GM18858 (cell line): ENCODE data around the gene NEU1.
"Not testable (repeated sequence)": the region's sequence is repeated elsewhere in the genome, so short reads cannot be mapped to it uniquely, and the experiment has no call there.

Experiments used
- ATAC-seq: cut with Tn5 transposase; IDR thresholded peaks from one replicate; pipeline ENCODE4 v1.9.1; 2021; ENCODE audit not compliant: unreplicated experiment

The NEU1 gene

DNA sequence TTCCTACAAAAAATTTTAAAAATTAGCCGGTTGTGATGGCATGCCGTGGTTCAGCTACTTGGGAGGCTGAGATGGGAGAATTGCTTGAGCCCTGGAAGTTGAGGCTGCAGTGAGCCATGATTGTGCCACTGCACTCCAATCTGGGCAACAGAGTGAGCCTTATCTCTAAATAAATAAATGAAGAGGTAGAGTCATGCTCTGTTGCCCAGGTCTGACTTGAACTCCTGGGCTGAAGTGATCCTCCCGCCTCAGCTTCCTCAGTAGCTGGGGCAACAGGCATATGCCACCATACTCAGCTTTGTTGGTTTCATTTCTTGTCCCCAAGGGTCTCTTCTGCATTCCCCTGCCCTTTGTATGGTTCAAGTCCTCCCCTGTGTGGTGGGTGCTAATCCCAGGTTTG, 18.1 kb downstream of the NEU1 start:
- ATAC-seq, result no peak

GRCh38 chr6:31842053-31842452, 20.6 kb downstream of the NEU1 start:
- ATAC-seq, result no peak

GRCh38 chr6:31839779-31840126, 22.9 kb downstream of the NEU1 start:
- not testable (repeated sequence) for ATAC-seq

GRCh38 chr6:31838968-31839367, 23.7 kb downstream of the NEU1 start:
- no peak for ATAC-seq

DNA sequence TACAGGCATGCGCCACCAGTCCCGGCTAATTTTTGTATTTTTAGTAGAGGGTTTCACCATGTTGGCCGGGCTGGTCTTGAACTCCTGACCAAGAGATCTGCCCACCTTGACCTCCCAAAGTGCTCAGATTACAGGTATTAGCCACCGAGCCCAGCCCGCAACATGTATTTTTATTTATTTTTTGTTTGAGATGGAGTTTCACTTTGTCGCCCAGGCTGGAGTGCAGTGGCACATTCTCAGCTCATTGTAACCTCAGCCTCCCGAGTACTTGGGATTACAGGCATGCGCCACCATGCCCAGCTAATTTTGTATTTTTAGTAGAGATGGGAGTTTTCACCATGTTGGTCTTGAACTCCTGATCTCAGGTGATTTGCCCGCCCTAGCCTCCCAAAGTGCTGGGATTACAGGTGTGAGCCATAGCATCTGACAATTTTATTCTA, 24.5 kb downstream of the NEU1 start:
- not testable (repeated sequence) for ATAC-seq

GRCh38 chr6:31837369-31838113, 25.1 kb downstream of the NEU1 start:
- no peak for ATAC-seq

DNA sequence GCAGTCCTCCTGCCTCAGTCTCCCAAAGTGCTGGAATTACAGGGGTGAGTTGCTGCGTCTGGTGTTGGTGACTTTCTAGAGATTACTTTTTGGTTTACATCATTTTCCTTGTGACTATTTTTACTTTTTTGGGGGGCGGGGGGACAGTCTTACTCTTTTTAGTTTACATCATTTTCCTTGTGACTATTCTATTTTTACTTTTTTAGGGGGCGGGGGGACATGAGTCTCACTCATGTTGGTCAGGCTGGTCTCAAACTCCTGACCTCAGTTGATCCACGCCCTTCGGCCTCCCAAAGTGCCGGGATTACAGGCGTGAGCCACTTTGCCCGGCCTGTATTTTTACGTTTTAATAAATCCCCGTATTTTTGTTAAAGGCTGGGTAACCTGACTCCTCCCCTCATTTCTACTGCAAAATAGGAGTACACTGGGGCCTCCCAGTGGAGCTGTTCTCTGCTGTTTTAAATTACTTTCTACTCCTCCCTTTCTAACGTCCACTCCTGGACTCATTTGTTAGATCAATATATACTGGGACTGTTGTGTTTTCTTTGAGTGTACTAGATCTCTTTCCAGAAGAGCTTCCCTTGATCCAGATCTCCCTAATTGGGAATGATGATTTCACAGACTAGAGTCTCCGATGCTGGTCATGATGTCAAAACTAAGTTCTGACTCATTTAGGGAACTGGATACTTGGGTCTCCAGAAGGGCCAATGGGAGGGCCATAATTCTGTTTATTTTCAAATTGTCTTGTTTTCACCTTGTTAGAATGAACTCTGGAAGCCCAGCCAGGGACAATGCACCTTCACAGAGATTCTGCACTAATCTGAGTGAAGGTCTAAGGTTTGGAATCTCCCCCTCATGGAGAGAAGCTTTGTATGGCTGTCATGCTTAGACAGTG, 25.9 kb downstream of the NEU1 start:
- no peak for ATAC-seq

GRCh38 chr6:31836047-31836473, 26.6 kb downstream of the NEU1 start:
- no peak for ATAC-seq

GRCh38 chr6:31834367-31835250, 28.0 kb downstream of the NEU1 start:
- ATAC-seq, result no peak

DNA sequence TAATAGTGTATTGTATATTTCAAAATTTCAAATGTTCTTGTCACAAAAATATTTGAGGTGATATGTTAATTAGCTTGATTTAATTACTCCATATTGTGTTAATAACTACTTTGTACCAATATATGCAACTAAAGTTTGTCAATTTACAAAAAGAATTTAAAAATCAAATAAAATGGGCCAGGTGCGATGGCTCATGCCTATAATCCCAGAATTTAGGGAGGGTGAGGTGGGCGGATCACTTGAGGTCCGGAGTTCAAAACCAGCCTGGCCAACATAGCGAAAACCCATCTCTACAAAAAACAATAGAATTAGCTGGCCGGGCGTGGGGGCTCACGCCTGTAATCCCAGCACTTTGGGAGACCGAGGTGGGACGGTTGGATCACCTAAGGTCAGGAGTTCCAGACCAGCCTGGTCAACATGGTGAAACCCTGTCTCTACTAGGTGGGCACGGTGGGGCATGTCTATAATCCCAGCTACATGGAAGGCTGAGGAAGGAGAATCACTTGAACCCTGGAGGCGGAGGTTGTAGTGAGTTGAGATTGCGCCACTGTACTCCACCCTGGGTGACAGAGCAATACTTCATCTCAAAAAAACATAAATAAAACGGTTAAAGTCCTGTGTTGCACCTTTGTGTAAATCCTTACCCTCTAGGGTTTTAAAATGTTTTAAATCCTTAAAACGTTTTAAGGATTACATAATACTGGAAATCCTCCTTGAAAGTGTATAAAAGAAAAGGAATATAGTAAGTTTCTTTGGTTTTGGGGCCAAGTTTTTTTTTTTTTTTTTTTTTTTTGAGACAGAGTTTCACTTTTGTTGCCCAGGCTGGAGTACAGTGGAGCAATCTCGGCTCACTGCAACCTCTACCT, 31.0 kb downstream of the NEU1 start:
- ATAC-seq, result no peak

DNA sequence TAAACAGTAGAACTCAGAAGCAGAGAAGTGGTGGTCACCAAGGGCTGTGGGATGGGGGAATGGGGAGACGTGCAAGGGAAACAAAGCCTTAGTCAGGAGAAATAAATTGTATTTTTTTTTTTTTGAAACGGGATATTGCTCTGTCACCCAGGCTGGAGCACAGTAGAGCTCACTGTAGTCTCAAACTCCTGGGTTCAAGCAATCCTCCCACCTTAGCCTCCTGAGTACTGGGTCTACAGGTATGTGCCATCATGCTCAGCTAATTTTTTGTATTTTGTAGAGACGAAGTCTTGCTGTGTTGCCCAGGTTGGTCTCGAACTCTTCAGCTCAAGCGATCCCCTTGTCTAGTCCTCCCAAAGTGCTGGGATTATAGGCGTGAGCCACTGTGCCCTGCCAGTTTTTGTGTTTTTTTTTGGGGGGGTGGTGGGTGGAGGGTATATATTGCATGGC, 31.7 kb downstream of the NEU1 start:
- ATAC-seq, result no peak

GRCh38 chr6:31829633-31830283, 32.9 kb downstream of the NEU1 start:
- ATAC-seq, result no peak

DNA sequence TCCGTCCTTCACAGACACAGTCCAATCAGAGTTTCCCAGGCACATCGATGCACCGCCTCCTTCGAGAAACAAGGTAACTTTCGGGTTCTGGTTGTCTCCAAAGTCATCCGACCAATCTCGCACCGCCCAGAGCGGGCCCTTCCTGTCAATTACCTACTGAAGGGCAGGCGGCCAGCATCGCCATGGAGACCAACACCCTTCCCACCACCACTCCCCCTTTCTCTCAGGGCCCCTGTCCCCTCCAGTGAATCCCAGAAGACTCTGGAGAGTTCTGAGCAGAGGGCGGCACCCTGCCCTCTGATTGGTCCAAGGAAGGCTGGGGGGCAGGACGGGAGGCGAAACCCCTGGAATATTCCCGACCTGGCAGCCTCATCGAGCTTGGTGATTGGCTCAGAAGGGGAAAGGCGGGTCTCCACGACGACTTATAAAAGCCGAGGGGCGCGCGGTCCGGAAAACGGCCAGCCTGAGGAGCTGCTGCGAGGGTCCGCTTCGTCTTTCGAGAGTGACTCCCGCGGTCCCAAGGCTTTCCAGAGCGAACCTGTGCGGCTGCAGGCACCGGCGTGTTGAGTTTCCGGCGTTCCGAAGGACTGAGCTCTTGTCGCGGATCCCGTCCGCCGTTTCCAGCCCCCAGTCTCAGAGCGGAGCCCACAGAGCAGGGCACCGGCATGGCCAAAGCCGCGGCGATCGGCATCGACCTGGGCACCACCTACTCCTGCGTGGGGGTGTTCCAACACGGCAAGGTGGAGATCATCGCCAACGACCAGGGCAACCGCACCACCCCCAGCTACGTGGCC, 35.1 kb downstream of the NEU1 start, which contains the start of gene HSPA1B:
Gene HSPA1B, plus strand, starts transcription at position 453 of the 794 bp plus-strand sequence. Its CDS starts 213 bp downstream, at position 666.
- peak; percentile 44 for ATAC-seq

DNA sequence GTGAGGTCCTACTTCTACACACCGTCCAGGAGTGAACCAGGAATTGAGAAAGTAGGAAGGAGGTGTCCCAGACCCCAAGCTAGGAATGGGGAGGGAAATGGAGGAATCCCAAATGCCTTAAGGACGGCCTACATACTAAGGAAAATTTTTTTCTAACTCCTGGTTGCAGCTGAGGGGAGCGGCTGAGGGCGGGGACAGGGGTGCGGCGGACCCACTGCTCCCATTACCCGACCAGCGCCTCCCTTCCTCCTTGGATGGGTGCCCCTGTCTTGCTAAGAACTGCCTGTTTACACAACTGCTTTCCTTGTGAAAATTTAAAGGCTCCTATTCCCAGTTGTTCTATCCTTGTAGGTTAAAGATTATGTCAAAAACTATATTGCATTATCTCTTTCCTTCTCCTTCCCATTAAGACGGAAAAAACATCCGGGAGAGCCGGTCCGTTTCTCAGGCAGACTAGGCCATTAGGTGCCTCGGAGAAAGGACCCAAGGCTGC, 35.8 kb downstream of the NEU1 start:
- no peak for ATAC-seq

DNA sequence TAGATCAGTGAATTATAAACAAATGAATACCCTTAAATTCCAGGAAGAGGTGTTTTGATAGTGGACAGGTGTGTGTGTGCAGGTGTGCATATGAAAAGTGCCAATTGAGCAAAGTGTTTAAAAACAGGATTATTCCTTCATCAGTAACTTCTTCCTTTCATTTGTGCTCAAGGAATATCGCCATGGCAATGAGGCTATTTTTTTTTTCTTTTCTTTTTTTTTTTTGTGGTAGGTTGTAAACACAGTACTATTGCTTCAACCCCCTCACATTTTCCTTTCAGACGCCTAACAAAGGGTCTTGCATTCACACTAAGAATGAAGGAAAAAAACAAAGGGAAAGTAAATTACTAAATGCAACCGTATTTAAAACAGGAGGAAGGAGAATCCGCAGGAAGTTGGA, 37.1 kb downstream of the NEU1 start:
- no peak for ATAC-seq

DNA sequence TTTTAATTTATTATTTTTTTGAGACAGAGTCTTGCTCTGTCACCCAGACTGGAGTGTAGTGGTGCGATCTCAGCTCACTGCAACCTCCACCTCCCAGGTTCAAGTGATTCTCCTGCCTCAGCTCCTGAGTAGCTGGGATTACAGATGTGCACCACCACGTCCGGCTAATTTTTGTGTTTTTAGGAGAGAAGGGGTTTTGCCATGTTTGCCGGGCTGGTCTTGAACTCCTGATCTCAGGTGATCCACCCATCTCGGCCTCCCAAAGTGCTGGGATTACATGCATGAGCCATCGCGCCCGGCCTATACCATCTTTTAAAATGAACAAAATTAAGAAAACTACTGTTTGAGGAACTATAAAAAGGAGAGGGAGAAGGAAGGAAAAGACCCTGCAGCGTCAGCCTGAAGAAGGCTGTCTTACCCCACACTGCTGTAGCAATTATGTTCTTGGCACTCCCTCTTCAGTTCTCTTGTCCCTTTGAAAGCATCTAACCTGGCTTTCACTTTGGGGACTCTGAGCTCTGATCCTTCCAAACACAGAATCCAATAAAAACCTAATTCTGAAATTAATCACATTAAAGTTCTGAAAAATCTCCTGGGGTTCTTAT, 38.9 kb downstream of the NEU1 start:
- not testable (repeated sequence) for ATAC-seq

- no peak for ATAC-seq
These were observed 40.4 kb downstream of the NEU1 start for GRCh38 chr6:31822036-31822821.
